ENCODE measurements around the gene TAF4B. TPM values are rescaled to one million over a fixed set of nuclear protein-coding genes. Genes with fewer than 3 reads are reported as not detected.
"Not testable (repeated sequence)": the region's sequence is repeated elsewhere in the genome, so short reads cannot be mapped to it uniquely, and the experiment has no call there.

The TAF4B gene
- total RNA-seq, 1 donor from 2014 or later = 4.7 TPM

DNA sequence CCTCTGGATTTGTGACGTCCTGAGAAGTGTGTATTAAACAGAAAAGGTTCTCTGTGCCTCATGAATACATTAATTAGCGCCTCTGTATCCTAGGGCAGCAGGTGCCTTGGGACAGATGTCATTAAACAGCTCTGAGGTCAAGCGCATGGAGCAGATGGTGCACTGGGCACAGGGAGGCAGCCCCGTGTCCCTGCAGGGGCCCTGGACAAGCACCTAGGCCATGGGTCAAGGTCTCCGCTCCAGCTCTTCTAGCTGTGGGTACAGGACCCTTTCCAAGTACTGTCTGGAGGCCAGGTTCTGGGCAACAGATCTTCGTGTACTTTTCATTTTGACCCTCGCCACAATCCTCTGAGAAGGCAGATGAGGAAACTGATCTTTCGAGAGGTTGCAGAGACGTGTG lies 195.7 kb downstream of the TAF4B start:
- DNase-seq (ENCODE audit: extremely low read depth, low read depth, low spot score) = no peak

DNA sequence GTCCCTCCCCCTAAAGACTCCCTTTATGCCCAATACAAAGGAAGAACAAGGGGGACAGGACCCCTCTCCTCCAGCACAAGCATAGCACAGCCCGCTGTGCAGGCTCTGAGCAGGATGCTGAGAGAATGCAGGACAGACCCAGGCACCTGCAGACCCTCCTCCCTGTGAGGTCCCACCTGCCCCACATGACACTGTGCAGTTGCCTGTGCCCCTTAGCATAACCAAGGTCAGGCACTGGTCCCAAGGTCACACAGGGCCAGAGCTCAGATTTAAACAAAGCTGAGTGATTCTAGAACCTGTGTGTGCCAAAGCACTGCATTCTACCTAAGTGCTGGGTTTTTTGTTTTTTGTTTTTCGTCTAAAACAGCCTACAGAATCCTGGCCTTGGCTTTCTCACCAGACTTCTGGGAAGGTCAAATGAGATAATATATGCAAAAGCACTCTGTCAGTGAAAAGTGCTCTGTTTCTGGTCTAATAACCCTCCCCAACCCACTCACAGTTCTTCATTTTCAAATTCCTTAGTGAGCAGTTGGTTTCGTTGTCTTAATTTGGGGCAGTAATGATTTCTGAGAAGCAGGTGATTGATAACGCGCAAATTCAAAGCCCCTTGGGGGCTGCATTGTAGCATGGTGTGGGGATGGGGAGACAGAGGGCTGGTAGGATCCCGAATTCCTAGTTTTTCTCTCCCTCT lies 196.4 kb downstream of the TAF4B start:
- DNase-seq (ENCODE audit: extremely low read depth, low read depth, low spot score) = no peak

DNA sequence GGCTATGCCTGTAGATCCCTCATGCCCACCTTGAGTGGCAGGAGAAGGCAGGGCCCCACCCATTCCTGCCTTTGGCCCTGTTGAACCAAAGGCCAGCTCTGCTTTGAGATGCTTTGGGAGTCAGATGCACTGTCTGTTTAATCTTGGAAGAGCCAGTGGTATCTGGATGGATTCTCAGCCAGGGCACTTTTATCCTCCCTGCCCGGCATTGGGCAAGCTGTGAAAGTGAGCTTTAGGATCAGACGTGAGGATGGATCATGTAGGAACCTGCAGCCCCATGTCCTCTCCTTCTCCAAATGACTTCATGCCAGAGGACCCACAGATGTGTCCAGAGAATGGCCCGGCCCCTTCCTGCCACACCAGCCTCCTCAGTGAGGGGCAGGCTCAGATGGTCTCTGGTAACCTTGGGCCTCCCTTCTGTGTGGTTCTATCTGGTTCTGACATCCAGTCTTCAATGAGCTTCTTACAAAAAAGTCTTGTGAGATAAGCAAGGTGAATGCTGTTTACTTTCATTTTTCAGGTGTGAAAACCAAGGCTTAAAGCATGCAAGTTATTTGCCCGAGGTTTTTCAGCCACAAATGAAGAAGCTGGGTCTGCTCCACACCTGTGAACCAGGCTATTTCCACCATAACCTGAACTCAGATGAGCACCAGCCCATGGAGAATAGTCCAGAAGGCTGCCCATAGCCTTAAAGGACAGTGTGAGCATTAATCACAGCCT lies 198.3 kb downstream of the TAF4B start:
- DNase-seq (ENCODE audit: extremely low read depth, low read depth, low spot score) = no peak

DNA sequence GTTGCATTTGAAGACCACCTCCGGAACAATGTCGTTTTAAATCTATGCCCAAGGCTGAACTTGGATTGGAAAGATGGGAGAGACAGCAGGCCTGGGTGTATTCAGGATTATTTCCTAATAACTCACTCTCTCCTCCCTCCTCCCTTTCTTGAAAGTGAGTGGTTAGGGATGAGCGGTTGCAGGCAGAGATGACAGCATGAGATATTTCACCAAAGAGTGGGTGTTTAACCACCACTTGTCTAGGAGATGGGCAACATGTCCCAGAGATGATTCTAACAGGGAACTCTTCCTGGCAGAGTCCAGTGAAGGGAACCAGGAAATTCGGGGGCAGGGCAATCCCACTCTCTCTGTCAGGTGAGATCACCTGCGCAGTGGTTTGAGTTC lies 198.9 kb downstream of the TAF4B start:
- DNase-seq (ENCODE audit: extremely low read depth, low read depth, low spot score) = no peak

DNA sequence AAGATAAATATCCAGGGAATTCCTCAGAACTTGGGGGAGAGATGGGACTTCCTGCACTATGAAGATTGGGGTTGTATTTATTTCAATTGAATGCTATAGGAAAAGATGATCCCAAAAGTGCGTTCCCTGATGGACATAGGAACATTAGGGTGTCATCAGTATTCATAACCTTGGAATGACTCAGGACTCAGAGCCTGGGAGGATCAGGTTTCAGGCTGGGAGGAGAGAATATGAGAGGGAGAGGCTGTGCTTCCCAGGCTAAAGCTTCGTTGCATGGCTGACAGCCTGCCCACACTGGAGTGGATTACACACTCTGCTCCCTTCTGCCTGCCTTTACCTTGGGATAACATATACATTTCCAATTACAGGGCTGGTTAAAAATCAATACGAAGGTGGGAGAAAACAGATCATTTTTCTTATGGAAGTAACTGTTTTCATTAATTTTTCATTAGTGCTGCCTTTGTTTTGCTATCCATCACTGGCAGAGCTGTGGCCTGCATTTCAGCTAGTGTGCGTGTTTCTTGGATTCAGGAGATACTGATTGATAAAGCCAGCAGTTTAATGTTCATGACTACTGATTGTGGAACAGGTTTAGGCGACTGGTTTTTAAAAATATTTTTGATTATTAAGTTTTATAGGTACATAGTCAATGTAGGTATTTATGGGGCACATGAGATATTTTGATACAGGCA lies 203.4 kb downstream of the TAF4B start:
- no peak for DNase-seq (ENCODE audit: extremely low read depth, low read depth, low spot score)

DNA sequence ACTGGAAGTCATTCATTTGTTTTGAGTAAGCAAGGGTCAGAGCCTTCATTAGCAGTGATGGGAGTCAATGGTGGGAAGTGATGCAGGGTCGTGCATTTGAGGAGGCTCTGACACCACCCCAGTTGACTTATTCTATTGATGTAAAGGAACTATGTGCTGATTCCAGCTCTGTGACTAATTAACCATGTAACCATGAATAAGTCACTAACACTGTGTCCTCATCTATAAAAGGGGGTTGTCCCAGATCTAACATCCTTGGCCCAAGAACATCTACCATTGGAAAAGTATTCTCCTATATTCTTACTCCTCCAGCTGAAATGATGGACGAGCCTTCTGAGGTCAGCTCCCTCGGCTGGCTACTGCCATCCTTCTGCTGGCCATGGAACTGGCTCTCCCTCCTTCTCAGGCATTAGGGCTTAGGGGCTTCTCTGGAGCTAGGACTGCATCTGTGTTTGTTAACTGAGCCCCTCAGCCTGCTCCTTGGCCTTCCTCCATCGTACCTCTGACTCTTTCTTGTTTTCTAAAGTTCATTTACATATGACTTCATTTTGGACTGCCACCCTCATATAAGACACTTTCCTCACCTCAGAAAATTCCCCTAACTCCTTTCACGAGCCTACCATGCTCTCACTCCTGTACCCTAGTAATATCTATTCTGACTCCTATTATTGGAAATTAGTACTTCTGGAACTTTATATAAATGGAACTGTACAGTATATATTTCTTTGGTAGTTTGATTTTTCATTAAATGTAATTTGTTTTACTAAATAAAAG lies 206.6 kb downstream of the TAF4B start:
- no peak for DNase-seq (ENCODE audit: extremely low read depth, low read depth, low spot score)

DNA sequence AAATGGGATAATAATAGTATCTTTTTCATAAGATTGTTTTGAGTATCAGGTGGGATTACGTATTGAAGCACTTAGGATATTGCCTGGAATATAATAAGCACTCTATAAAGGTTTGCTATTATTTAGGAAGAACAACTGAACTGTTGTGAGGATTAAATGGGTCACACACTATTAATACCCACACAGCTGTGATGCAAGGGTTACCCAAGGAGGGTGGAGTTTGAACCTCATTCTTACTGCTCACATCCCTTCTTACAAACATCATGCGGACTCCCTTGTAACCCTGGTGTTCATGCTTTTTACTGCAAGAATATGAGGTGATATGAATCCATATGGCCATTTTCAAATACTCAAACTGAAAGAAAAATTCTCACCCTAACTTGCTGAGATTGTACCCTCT lies 208.6 kb downstream of the TAF4B start:
- DNase-seq (ENCODE audit: extremely low read depth, low read depth, low spot score) = no peak

DNA sequence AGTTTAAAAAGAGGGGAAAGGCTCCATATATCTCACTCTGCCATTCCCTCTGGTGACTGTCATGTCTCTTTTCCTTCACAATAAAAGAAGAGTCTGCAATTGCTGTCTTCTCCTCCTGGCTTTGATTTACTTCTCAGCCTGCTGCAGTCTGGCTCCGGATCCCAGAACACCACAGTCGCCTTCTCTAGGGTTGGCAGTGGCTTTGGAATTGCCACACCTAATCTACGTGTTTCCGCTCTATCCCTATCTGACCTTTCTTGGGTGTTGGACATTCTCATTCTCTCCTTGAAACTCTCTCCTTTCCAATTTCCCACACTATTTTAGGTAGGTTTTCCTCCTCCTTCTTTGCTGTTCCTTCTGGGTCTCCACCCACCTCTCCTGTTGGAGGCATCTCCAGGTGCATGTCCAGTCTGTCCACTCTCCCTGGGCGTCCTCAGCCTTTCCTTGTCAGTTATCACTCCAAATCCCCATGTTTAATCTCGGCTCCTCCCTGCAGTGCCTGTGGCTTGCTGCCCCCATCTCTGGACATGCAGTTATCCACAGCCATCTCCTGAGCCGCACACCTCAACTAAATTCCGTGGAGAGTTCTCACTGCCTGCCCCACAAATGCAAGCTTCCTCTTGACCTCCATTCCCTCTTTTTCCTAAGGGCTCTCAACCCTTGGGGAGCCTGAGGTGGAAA lies 209.3 kb downstream of the TAF4B start:
- DNase-seq (ENCODE audit: extremely low read depth, low read depth, low spot score) = no peak

DNA sequence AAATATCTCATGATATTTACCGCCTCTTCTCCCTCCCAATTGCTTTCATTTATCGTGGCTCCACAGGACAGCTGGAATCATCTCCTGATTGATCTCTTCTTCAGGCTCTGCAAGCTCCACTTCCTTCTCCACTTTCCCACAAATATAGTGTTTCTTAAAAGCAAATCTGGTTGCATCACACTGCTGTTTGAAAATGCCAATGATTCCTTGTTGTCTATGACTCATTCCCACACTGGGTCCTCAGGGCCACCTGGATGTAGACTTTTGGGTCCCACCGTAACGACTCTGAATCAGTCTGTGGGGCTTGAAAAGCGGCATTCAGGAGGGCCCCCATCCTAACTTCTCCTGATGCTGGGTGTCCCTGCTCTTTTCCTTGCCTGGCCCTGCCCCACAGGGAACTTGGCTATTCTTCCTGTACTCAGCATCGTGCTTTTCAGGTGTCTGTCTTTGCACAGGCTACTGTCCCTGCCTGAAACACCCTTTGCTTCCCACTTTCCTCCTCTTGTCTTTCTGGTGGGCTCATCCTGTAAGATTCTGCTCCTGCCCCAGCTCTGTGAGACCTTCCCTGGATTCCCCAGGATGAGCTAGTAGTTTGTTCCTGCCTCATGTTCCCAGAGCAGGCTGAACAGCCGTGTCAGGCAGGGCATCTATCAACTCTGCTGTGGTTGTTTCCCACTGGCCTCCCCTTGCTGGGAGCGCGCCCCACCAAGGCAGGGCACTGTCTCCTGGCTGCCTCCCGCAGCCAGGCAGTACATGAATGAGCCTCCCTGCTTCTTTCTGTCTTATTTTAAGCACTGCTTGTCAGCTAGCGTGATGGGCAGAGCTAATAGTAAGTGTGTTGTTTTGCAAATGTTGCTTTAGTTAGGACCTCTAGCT lies 210.2 kb downstream of the TAF4B start:
- DNase-seq (ENCODE audit: extremely low read depth, low read depth, low spot score) = no peak

DNA sequence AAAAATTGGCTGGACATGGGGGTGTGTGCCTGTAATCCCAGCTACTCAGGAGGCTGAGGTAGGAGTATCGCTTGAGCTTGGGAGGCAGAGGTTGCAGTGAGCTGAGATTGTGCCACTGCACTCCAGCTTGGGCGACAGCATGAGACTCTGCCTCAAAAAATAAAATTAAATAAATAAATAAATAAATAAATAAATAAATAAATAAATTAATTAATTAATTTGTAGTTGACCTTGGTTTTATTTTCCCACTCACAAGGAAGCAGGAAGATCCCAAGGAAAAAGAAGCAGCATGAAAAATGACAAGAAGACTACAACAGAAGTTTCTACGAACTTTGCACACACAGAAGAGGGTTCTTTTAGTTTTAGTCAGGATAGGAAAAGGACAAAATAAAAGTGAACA lies 211.4 kb downstream of the TAF4B start:
- not testable (repeated sequence) for DNase-seq (ENCODE audit: extremely low read depth, low read depth, low spot score)

DNA sequence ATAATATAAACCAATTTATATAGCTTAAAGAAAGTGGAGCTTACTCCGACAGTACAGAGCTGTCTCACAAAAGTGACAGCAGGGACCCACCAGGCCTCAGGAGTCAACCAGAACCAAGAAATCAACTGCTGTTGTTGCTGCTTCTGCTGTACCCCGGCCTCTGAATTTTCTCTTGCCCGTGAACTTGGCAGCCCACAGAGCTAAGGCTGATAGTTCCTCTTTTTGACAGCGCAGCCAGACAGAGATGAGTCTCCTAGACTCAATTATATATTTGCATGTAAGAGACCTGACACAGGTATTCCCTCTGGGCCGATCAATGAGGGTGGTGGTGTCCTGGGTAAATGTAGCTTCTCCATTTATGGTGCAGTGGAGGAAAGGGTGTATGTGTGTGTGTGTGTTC lies 212.7 kb downstream of the TAF4B start:
- DNase-seq (ENCODE audit: extremely low read depth, low read depth, low spot score) = no peak

DNA sequence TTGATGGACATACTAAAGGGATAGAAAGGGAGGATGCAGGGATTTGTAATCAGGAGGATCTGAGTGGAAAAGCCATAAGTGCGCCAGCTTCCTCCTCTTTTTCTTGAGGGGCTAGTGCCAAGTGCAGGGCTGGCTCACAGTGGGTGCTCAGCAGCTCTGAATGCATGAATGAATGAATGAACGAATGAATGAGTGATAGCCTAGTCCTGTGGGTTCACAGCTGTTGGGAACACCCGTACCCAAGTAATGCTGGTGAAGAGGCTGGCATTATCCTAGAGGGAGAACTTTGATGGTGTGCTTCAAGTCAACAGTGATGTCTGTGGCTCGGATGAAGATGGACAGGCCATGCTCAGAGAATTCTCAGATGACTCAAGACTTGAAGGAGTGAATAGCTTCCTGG lies 213.3 kb downstream of the TAF4B start:
- no peak for DNase-seq (ENCODE audit: extremely low read depth, low read depth, low spot score)

DNA sequence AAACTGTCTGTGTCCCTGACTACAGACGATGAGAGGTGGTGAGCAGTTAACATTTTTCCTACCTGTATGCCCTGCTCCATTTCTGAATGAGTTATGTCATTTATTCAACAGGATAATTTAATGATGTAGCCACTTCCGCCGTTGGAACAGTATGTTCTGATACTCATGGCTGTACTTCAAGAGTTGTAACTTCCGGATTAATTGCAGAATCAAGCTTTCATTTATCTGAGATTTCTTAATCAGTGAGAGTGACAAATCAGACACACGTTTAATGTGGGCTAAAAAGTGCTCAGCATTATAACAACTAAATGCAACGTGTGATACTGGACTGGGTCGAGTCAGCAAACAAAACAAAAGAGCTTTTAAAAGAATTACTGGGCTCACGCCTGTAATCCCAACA lies 214.4 kb downstream of the TAF4B start:
- DNase-seq (ENCODE audit: extremely low read depth, low read depth, low spot score) = no peak

Other genes with a start within 250 kb of the TAF4B start
- gene SS18, start 135.8 kb upstream of the TAF4B start, total RNA-seq = 85.5 and 265 TPM in 2 replicates
- not detected in 2 replicates for gene PSMA8, start 92.6 kb upstream of the TAF4B start, total RNA-seq

All from glomerular endothelial cell (primary cell).